Ovary (tissue), 3 donors: Measurements from ENCODE around the gene SLC39A12.

Experiments used
- EP300 ChIP-seq: sonication (generic); formaldehyde crosslinking; IDR thresholded peaks from one replicate; pipeline ENCODE4 v1.6.1; 2017; ENCODE audit warnings: antibody characterized with exemption
- TF ChIP-seq, protein P1 (sequence below), 3 donors: fragments of 450-650 bp in 2 of 3; fragments of 200-600 bp in 1 of 3; IDR thresholded peaks; one replicate each; pipeline versions ENCODE4 v1.5.1 to v1.8.0; 2016 to 2022; ENCODE audit warnings: antibody characterized with exemption in 3 of 3, mild to moderate bottlenecking in 1 of 3
- donor health status: DM: no; HTN: no; CAD: no.

DNA sequence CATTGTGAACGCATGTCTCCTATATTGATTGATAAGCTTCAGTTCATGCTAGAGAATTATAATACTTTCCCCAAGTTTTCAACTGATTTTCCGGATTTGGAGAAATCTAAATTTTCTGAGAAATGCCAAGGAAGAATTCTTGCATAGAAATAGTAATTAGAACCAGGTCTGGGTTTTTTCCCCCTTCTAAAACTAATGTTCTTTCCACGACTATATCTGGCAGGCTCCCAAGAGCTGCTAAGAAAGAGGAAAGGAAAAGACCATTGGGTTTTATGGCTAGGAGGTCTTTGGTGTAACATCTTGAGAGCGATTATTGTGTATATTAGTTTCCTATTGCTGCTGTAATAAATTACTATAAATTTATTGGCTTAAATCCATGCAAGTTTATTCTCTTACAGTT, 116.7 kb downstream of the SLC39A12 start:
- TF ChIP-seq, protein P1, sequence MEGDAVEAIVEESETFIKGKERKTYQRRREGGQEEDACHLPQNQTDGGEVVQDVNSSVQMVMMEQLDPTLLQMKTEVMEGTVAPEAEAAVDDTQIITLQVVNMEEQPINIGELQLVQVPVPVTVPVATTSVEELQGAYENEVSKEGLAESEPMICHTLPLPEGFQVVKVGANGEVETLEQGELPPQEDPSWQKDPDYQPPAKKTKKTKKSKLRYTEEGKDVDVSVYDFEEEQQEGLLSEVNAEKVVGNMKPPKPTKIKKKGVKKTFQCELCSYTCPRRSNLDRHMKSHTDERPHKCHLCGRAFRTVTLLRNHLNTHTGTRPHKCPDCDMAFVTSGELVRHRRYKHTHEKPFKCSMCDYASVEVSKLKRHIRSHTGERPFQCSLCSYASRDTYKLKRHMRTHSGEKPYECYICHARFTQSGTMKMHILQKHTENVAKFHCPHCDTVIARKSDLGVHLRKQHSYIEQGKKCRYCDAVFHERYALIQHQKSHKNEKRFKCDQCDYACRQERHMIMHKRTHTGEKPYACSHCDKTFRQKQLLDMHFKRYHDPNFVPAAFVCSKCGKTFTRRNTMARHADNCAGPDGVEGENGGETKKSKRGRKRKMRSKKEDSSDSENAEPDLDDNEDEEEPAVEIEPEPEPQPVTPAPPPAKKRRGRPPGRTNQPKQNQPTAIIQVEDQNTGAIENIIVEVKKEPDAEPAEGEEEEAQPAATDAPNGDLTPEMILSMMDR (IDR thresholded peaks at IDR 0.05), result no peak
- no peak for TF ChIP-seq EP300
